Stomach (tissue), 9 donors: ENCODE data around the gene RGS19. TPM values are rescaled to one million over a fixed set of nuclear protein-coding genes. Genes with fewer than 3 reads are reported as not detected.

Source experiments
- DNase-seq, 2 donors: peaks; one replicate each; pipeline versions ENCODE4 v3.0.0 to v3.0.0-alpha.2; 2013 to 2019
- H3K27ac ChIP-seq, 5 donors: fragments of 200-600 bp in 4 of 5; sonication (generic) in 4 of 5; one replicate each; pipeline ENCODE4 v1.5.1; 2013 to 2019; ENCODE audit warnings: mild to moderate bottlenecking in 1 of 5, moderate library complexity in 1 of 5
- H3K27me3 ChIP-seq, 3 donors: fragments of 200-600 bp; sonication (generic); one replicate each; pipeline ENCODE4 v1.5.1; 2017 to 2019; ENCODE audit warnings: mixed run types in 1 of 3
- H3K36me3 ChIP-seq, 4 donors: fragments of 200-600 bp; sonication (generic); 1 replicate in 3 of 4; 2 replicates in 1 of 4; pipeline ENCODE4 v1.5.1; 2016 to 2019
- H3K4me1 ChIP-seq, 4 donors: fragments of 200-600 bp; sonication (generic); one replicate each; pipeline ENCODE4 v1.5.1; 2016 to 2019
- H3K4me3 ChIP-seq, 4 donors: fragments of 200-600 bp; sonication (generic) in 3 of 4; one replicate each; pipeline ENCODE4 v1.5.1; 2016 to 2019; ENCODE audit warnings: mild to moderate bottlenecking in 1 of 4
- H3K9me3 ChIP-seq, 4 donors: fragments of 200-600 bp; sonication (generic); one replicate each; pipeline ENCODE4 v1.5.1; 2016 to 2019
- CTCF ChIP-seq, 7 experiments: fragments of 450-650 bp in 4 of 7; fragments of 200-600 bp in 3 of 7; sonication (generic) in 3 of 7; IDR thresholded peaks; one replicate each; pipeline ENCODE4 v1.5.1; 2016 to 2019; ENCODE audit warnings: antibody characterized with exemption in 7 of 7, control low read depth in 2 of 7, mild to moderate bottlenecking in 1 of 7
- EP300 ChIP-seq: sonication (generic); formaldehyde crosslinking; IDR thresholded peaks from one replicate; pipeline ENCODE4 v1.6.1; 2017; ENCODE audit warnings: antibody characterized with exemption
- POLR2A ChIP-seq, 4 donors: fragments of 450-650 bp; IDR thresholded peaks; one replicate each; pipeline ENCODE4 v1.6.1; 2016; ENCODE audit warnings: antibody characterized with exemption in 4 of 4, control low read depth in 2 of 4, mild to moderate bottlenecking in 1 of 4, moderate library complexity in 1 of 4
- POLR2AphosphoS5 ChIP-seq, 3 donors: sonication (generic); formaldehyde crosslinking; IDR thresholded peaks; one replicate each; pipeline ENCODE4 v1.6.1; 2016; ENCODE audit warnings: antibody characterized with exemption in 3 of 3
- WGBS, 5 donors: extraction: QIAGEN DNeasy Blood & Tissue Kit in 3 of 5; methylation state at CpG; one replicate each; pipeline versions ENCODE4 v1.1.5 to v1.1.7; 2013 to 2018; 5-methylcytosine and 5-hydroxymethylcytosine counted together
- intact Hi-C: fragments of 100-400 bp; cut with DNase I; formaldehyde crosslinking; loops from one replicate; pipeline ENCODE4 v1.15.1; 2023; ENCODE audit warnings: low total_unique reads
- polyA plus RNA-seq, 3 donors: library from polyadenylated mRNA; stranded (reverse); fragments of 200-250 nt; gene quantifications; one replicate each; pipeline ENCODE4 v1.2.3, GENCODE V29; 2013
- total RNA-seq, 5 donors: library from RNA; depleted of rRNA; stranded (reverse); fragments of >200 nt; gene quantifications; one replicate each; pipeline versions ENCODE4 v1.1.0 to v1.2.3, GENCODE V29; 2014 to 2016
- donor health status: healthy with polysubstance abuse.
- donor health status: Bipolar disorder and iron deficiency.
- donor health status: healthy.

Gene RGS19
- total and polyA plus RNA-seq, 8 donors, result 3.1 to 17.2 (median 10.1) TPM; not detected in 3

- H3K27ac ChIP-seq, result no peak overlapping the region
- H3K9me3 ChIP-seq, result no peaks in the 10 kb centered on the region
- H3K36me3 ChIP-seq, result no peaks in the 10 kb centered on the region
- DNase-seq, result peak in 1 of 2 donors; percentile 21
- no peak overlapping the region for H3K4me3 ChIP-seq
- peaks cover 0 to 17% (median 0%) of the 10 kb centered on the region in 3 donors for H3K27me3 ChIP-seq
- 76 to 88% (median 80%) methylated on average over 10 to 18 of the region's 18 CpGs for WGBS, 5 donors
- H3K4me1 ChIP-seq, result no peaks in the 10 kb centered on the region
- intact Hi-C loops, result no loop called here
- TF ChIP-seq POLR2AphosphoS5 (IDR thresholded peaks at IDR 0.05) (no peak), EP300 (no peak), POLR2A (IDR thresholded peaks at IDR 0.05) (no peak), CTCF (IDR thresholded peaks at IDR 0.05) (no peak)
These were observed 33.5 kb upstream of the RGS19 start for GRCh38 chr20:64112691-64113443.

- no peak overlapping the region for H3K27ac ChIP-seq
- WGBS, 5 donors, result 59 to 80% (median 77%) methylated on average over 18 to 19 of the region's 19 CpGs
- intact Hi-C loops, result no loop called here
- no peaks in the 10 kb centered on the region for H3K4me1 ChIP-seq
- DNase-seq, result peak in 1 of 2 donors; percentile 10
- H3K9me3 ChIP-seq, result no peaks in the 10 kb centered on the region
- H3K27me3 ChIP-seq, result peaks cover 0 to 25% (median 0%) of the 10 kb centered on the region in 3 donors
- H3K36me3 ChIP-seq, result no peaks in the 10 kb centered on the region
- TF ChIP-seq POLR2A (IDR thresholded peaks at IDR 0.05), result no peak
- no peak for TF ChIP-seq CTCF (IDR thresholded peaks at IDR 0.05)
- TF ChIP-seq EP300, result no peak
- no peak for TF ChIP-seq POLR2AphosphoS5 (IDR thresholded peaks at IDR 0.05)
- no peak overlapping the region for H3K4me3 ChIP-seq
These were observed 32.7 kb upstream of the RGS19 start for GRCh38 chr20:64111841-64112641.

GRCh38 chr20:64110411-64111068, 31.2 kb upstream of the RGS19 start:
- Histone ChIP-seq H3K9me3 (no peaks in the 10 kb centered on the region), H3K27ac (no peak overlapping the region), H3K27me3 (peaks cover 0 to 38% (median 0%) of the 10 kb centered on the region in 3 donors), H3K4me1 (no peaks in the 10 kb centered on the region), H3K4me3 (no peak overlapping the region), H3K36me3 (no peaks in the 10 kb centered on the region)
- peak in 1 of 2 donors; percentile 17 for DNase-seq
- intact Hi-C loops, result no loop called here
- TF ChIP-seq POLR2A (IDR thresholded peaks at IDR 0.05), result no peak
- no peak for TF ChIP-seq EP300
- no peak for TF ChIP-seq POLR2AphosphoS5 (IDR thresholded peaks at IDR 0.05)
- TF ChIP-seq CTCF (IDR thresholded peaks at IDR 0.05), result no peak
- WGBS, 5 donors, result 83 to 94% (median 87%) methylated on average over 7 to 10 of the region's 10 CpGs

- H3K9me3 ChIP-seq, result no peaks in the 10 kb centered on the region
- peak in 1 of 2 donors; percentile 22 for DNase-seq
- H3K4me1 ChIP-seq, result no peaks in the 10 kb centered on the region
- H3K27me3 ChIP-seq, result peaks cover 0 to 40% (median 0%) of the 10 kb centered on the region in 3 donors
- WGBS, 5 donors, result 63 to 79% (median 72%) methylated on average over 11 to 16 of the region's 16 CpGs
- TF ChIP-seq CTCF (IDR thresholded peaks at IDR 0.05) (no peak), POLR2AphosphoS5 (IDR thresholded peaks at IDR 0.05) (no peak), POLR2A (IDR thresholded peaks at IDR 0.05) (no peak), EP300 (no peak)
- intact Hi-C loops, result no loop called here
- no peaks in the 10 kb centered on the region for H3K36me3 ChIP-seq
- no peak overlapping the region for H3K4me3 ChIP-seq
- H3K27ac ChIP-seq, result no peak overlapping the region
These were observed 30.6 kb upstream of the RGS19 start for GRCh38 chr20:64109831-64110391.
